Neural progenitor cell (in vitro differentiated cells): ENCODE measurements around the gene MIER3. TPM values are rescaled to one million over a fixed set of nuclear protein-coding genes. Genes with fewer than 3 reads are reported as not detected.
A peak's percentile ranks its signal among the peaks of the same experiment; 100 is the strongest.

ENCODE experiments used
- DNase-seq: peaks from one replicate; pipeline ENCODE4 v3.0.0-alpha.2; 2016; ENCODE audit warnings: low spot score
- H2AFZ ChIP-seq: fragments of 200-600 bp; sonication (generic); replicated peaks from 2 replicates; pipeline ENCODE4 v1.6.1; 2016; ENCODE audit warnings: antibody characterized with exemption
- H3F3A ChIP-seq: fragments of 200-600 bp; sonication (generic); 2 replicates; pipeline ENCODE4 v1.6.1; 2016; ENCODE audit warnings: antibody characterized with exemption, low read depth
- H3K27ac ChIP-seq: fragments of 200-600 bp; sonication (generic); 2 replicates; pipeline ENCODE4 v1.5.1; 2016; ENCODE audit warnings: mild to moderate bottlenecking
- H3K27me3 ChIP-seq: fragments of 200-600 bp; sonication (generic); 2 replicates; pipeline ENCODE4 v1.6.1; 2016; ENCODE audit warnings: mild to moderate bottlenecking, moderate library complexity
- H3K36me3 ChIP-seq: fragments of 200-600 bp; sonication (generic); 2 replicates; pipeline ENCODE4 v1.5.1; 2016
- H3K4me1 ChIP-seq: fragments of 200-600 bp; sonication (generic); 2 replicates; pipeline ENCODE4 v1.6.1; 2016; ENCODE audit warnings: mixed run types
- H3K4me2 ChIP-seq: fragments of 200-600 bp; sonication (generic); 2 replicates; pipeline ENCODE4 v1.6.1; 2016
- H3K4me3 ChIP-seq: fragments of 200-600 bp; sonication (generic); 2 replicates; pipeline ENCODE4 v1.5.1; 2016
- H3K79me2 ChIP-seq: fragments of 200-600 bp; sonication (generic); 2 replicates; pipeline ENCODE4 v1.6.1; 2016; ENCODE audit warnings: low read depth
- H3K9ac ChIP-seq: fragments of 200-600 bp; sonication (generic); 2 replicates; pipeline ENCODE4 v1.6.1; 2016
- H3K9me3 ChIP-seq: fragments of 200-600 bp; sonication (generic); 2 replicates; pipeline ENCODE4 v1.5.1; 2016; ENCODE audit warnings: low read depth
- H4K20me1 ChIP-seq: fragments of 200-600 bp; sonication (generic); 2 replicates; pipeline ENCODE4 v1.6.1; 2016; ENCODE audit warnings: low read depth
- H3K27ac Mint-ChIP-seq: 3 replicates; pipeline ENCODE4 v1.8.0; 2021; ENCODE audit warnings: mixed read lengths
- H3K27me3 Mint-ChIP-seq: 2 replicates; pipeline ENCODE4 v1.8.0; 2022; ENCODE audit warnings: low read depth, mild to moderate bottlenecking, inconsistent platforms, moderate library complexity, mixed read lengths; ENCODE audit not compliant: insufficient read depth
- H3K36me3 Mint-ChIP-seq: 3 replicates; pipeline ENCODE4 v1.8.0; 2021; ENCODE audit warnings: mixed read lengths
- H3K4me1 Mint-ChIP-seq: 3 replicates; pipeline ENCODE4 v1.8.0; 2021; ENCODE audit warnings: mixed read lengths
- H3K4me3 Mint-ChIP-seq: 3 replicates; pipeline ENCODE4 v1.8.0; 2021; ENCODE audit warnings: mild to moderate bottlenecking, moderate library complexity, mixed read lengths
- H3K9me3 Mint-ChIP-seq: 3 replicates; pipeline ENCODE4 v1.8.0; 2020; ENCODE audit warnings: mixed read lengths
- CTCF ChIP-seq: fragments of 200-600 bp; sonication (generic); IDR thresholded peaks from 2 replicates; pipeline ENCODE4 v1.5.1; 2017; ENCODE audit warnings: antibody characterized with exemption, mild to moderate bottlenecking
- EZH2 ChIP-seq: fragments of 200-600 bp; sonication (generic); IDR thresholded peaks from 2 replicates; pipeline ENCODE4 v1.6.1; 2017; ENCODE audit warnings: antibody characterized with exemption, mild to moderate bottlenecking, moderate library complexity
- EZH2phosphoT487 ChIP-seq: fragments of 200-600 bp; sonication (generic); IDR thresholded peaks from 2 replicates; pipeline ENCODE4 v1.6.1; 2017; ENCODE audit warnings: antibody characterized with exemption
- total RNA-seq: library from RNA; depleted of rRNA; stranded (reverse); fragments of >200 nt; gene quantifications from 2 replicates; pipeline ENCODE4 v1.2.3, GENCODE V29; 2015; ENCODE audit warnings: low replicate concordance

The MIER3 gene
- total RNA-seq, 1 donor from 2014 or later: 106 TPM

- no peaks in the 10 kb centered on the region for H3K27me3 Mint-ChIP-seq
Measured at GRCh38 chr5:56964173-56964572, 12.2 kb upstream of the MIER3 start.

GRCh38 chr5:56963246-56963645 is 11.3 kb upstream of the MIER3 start:
- Mint-ChIP-seq H3K27ac (no peak overlapping the region), H3K4me3 (no peak overlapping the region), H3K9me3 (no peaks in the 10 kb centered on the region), H3K4me1 (no peaks in the 10 kb centered on the region), H3K36me3 (no peaks in the 10 kb centered on the region), H3K27me3 (no peaks in the 10 kb centered on the region)
- Histone ChIP-seq H3K27ac (no peak overlapping the region), H3K4me3 (no peak overlapping the region), H3K79me2 (no peaks in the 10 kb centered on the region), H3K36me3 (no peaks in the 10 kb centered on the region), H3K9ac (no peak overlapping the region), H3K27me3 (no peaks in the 10 kb centered on the region), H3K9me3 (no peaks in the 10 kb centered on the region), H4K20me1 (no peaks in the 10 kb centered on the region), H2AFZ (no peak overlapping the region), H3K4me1 (no peaks in the 10 kb centered on the region), H3F3A (no peaks in the 10 kb centered on the region), H3K4me2 (no peak overlapping the region)
- DNase-seq: no peak
- no peak for TF ChIP-seq EZH2phosphoT487
- TF ChIP-seq EZH2: no peak
- no peak for TF ChIP-seq CTCF

More at GRCh38 chr5:56964173-56964572, 12.2 kb upstream of the MIER3 start:
- DNase-seq: no peak
- Histone ChIP-seq H2AFZ (no peak overlapping the region), H3K79me2 (no peaks in the 10 kb centered on the region), H4K20me1 (no peaks in the 10 kb centered on the region), H3K27me3 (no peaks in the 10 kb centered on the region), H3K4me2 (no peak overlapping the region), H3K9ac (no peak overlapping the region), H3K4me1 (no peaks in the 10 kb centered on the region), H3K27ac (no peak overlapping the region), H3K4me3 (no peak overlapping the region), H3K9me3 (no peaks in the 10 kb centered on the region), H3K36me3 (no peaks in the 10 kb centered on the region), H3F3A (no peaks in the 10 kb centered on the region)
- no peaks in the 10 kb centered on the region for H3K36me3 Mint-ChIP-seq
- no peaks in the 10 kb centered on the region for H3K4me1 Mint-ChIP-seq
- TF ChIP-seq EZH2 (no peak), EZH2phosphoT487 (no peak), CTCF (no peak)
- H3K4me3 Mint-ChIP-seq: no peak overlapping the region
- no peaks in the 10 kb centered on the region for H3K9me3 Mint-ChIP-seq
- no peak overlapping the region for H3K27ac Mint-ChIP-seq

- DNase-seq: no peak
- Histone ChIP-seq H3K4me1 (no peaks in the 10 kb centered on the region), H3K27me3 (no peaks in the 10 kb centered on the region), H3K9ac (no peak overlapping the region), H3K9me3 (no peaks in the 10 kb centered on the region), H3K27ac (no peak overlapping the region), H3K4me3 (no peak overlapping the region), H3F3A (no peaks in the 10 kb centered on the region), H3K36me3 (no peaks in the 10 kb centered on the region), H4K20me1 (no peaks in the 10 kb centered on the region), H3K79me2 (no peaks in the 10 kb centered on the region), H2AFZ (peak overlapping the region; percentile 0), H3K4me2 (no peak overlapping the region)
- H3K4me3 Mint-ChIP-seq: no peak overlapping the region
- no peaks in the 10 kb centered on the region for H3K4me1 Mint-ChIP-seq
- H3K27ac Mint-ChIP-seq: no peak overlapping the region
- no peaks in the 10 kb centered on the region for H3K36me3 Mint-ChIP-seq
- no peak for TF ChIP-seq EZH2phosphoT487
- TF ChIP-seq CTCF: no peak
- TF ChIP-seq EZH2: no peak
- H3K27me3 Mint-ChIP-seq: no peaks in the 10 kb centered on the region
- no peaks in the 10 kb centered on the region for H3K9me3 Mint-ChIP-seq
Measured at GRCh38 chr5:56962286-56962685, 10.4 kb upstream of the MIER3 start.
